Fibroblast of skin of left quadriceps (primary cell): ENCODE results near the gene TAAR5.
"Not testable (repeated sequence)": the region's sequence is repeated elsewhere in the genome, so short reads cannot be mapped to it uniquely, and the experiment has no call there.

Source experiments
- DNase-seq, 2 experiments: peaks; one replicate each; pipeline ENCODE4 v3.0.0-alpha.2; 2013; ENCODE audit warnings: low read depth in 2 of 2

Gene TAAR5

GRCh38 chr6:132589454-132589853 is at the start of gene TAAR5:
TSS of gene TAAR5 (minus strand) at chr6:132589741. CDS start at chr6:132589686, 55 bp downstream.
- DNase-seq, result no peak

DNA sequence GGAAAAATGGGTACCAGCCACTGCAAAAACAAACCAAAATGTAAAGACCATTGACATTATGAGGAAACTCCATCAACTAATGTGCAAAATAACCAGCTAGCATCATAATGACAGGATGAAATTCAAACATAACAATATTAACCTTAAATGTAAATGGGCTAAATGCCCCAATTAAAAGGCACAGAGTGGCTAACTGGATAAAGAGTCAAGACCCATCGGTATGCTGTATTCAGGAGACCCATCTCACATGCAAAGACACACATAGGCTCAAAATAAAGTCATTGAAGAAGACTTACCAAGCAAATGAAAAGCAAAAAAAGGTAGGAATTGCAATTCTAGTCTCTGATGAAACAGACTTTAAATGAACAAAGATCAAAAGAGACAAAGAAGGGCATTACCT is 47.6 kb upstream of the TAAR5 start:
- DNase-seq, result not testable (repeated sequence)

GRCh38 chr6:132635906-132636305 is 46.4 kb upstream of the TAAR5 start:
- DNase-seq, result not testable (repeated sequence)

GRCh38 chr6:132635288-132635687 is 45.7 kb upstream of the TAAR5 start:
- not testable (repeated sequence) for DNase-seq

DNA sequence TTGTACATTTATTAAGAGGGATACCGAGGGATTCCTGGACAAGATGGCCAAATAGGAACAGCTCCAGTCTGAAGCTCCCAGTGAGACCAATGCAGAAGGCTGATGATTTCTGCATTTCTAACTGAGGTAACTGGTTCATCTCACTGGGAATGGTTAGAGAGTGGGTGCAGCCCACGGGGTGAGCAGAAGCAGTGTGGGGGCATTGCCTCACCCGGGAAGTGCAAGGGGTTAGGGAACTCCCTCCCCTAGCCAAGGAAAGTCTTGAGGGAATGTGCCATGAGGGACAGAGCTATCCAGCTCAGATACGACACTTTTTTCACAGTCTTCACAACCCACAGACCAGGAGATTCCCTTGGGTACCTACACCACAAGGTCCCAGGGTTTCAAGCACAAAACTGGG is 45.3 kb upstream of the TAAR5 start:
- DNase-seq, result no peak

GRCh38 chr6:132633362-132633761 is 43.8 kb upstream of the TAAR5 start:
- no peak for DNase-seq

DNA sequence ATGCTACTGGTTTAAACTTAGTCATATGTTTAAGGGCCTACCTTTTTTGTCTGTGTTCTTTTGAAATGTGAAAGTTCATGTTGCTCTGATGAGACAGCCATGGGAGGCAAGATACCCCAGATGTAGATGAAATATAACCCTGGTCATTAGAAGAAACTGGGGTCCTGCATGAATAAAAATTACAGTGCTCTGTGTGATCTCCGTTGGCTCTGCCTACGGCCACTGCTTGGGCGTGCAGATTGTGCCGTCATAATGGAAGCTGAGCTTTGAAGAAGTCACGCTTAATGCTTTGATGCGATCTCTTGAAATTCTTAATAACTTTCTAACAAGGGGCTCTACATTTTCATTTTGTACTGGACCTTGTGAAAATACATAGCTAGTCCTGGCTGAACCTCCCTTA is 34.6 kb upstream of the TAAR5 start, which contains the start of gene TAAR2:
TAAR2 (minus strand) TSS at position 101 of the 400 bp plus-strand sequence; CDS start at position 101, 0 bp downstream.
- no peak for DNase-seq

DNA sequence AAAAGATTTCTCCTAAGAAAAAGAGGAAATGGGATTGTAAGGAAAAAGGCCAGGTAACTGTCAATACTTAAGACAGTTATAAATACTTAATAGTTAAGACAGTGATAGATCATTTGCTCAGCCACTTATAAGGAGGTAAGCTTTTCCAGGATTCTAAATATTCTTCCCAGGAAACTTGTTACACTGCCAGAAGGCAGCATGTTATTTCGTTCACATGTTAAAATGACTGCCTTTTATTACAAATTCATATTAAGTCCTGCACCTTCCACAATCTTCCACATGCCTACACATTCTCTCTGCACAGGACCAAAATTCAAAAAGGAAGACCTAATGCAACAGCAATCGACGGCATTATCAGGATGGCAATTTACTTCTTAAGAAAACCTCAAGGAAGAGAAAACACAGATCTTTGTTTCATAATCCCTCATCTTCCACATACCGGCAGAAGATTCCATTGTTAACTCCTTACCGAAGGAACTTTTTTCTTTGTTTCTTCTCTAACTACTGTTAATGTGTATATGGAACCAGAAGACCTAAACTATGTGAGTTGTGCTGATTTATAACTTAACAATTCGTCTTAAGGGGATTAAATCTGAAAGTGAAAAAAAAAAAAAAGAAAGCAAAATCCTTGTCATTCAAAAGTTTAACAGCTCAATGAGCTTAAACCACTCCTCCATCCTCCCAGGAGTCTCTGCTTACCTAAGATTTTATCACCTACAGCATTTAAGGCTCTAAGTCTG is 33.7 kb upstream of the TAAR5 start:
- no peak for DNase-seq

DNA sequence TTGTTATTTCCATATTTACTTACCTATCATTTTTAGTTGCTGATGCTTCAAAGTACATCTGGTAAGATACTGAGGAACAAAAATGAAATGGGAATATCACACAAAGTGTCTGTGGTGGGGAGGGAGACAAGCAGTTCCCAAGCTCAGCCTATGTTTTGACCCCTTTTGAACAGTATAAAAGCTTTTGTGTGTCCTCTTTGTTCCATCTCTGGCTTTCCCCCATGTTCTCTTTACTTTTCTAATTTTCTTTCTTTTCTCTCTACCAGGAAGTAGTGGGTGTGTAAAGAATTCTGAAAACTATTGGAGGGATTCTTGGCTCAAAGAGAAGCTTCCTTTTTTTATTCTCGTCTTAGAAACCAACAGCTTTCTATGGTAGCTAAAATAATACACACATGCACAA is 27.1 kb upstream of the TAAR5 start:
- no peak for DNase-seq

DNA sequence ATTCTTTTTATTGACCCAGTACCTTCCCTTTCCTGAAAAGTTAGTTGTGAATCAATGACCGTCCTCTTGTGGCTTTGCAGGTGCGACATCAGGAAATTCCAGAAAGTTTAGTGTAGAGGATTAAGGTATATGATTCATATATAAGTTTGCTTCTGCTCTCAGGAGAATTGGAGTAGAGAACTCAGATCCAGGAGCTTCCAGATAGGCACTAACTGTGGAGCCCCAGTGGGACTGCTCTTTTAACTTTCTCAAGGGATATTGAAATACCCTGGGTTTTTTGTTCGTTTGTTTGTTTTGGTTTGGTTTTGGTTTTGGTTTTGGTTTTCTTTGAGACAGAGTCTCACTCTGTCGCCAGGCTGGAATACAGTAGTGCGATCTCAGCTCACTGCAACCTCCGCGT is 25.0 kb upstream of the TAAR5 start:
- DNase-seq, result no peak

GRCh38 chr6:132612449-132613108 is 23.0 kb upstream of the TAAR5 start:
- no peak for DNase-seq

GRCh38 chr6:132611616-132612015 is 22.1 kb upstream of the TAAR5 start:
- no peak for DNase-seq

DNA sequence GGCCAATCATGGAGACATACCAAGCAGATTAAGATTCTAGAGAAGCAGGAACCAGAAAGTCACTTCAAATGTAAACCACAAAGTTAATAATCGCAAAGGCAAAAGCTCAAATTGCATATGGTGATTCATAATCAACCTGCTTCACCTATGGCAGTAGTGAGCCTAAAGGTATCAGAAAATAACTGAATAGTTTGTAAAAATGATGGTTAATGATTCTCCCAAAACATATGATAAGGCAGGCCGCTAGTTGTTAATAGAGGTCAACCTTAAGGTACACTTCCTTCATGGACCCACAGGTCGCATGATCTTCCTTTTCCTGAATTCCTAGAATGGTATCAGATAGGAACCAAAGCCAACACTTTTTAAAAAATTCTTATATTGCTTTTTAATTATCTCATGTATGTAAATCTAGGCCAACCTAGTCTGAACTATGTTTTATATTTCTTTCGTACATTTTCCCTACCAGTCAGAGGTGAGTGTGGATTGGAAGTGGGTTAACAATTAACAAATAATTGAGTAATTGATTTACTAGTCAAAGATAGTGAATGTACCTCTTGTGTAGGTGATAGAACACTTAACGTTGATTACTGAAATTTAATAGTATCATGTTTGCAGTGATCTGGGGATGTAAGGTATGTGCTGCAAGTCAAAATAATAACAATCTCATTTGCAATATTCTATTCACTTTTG is 18.1 kb upstream of the TAAR5 start:
- DNase-seq, result no peak

GRCh38 chr6:132604635-132605152 is 15.2 kb upstream of the TAAR5 start:
- DNase-seq, result no peak

GRCh38 chr6:132600900-132601299 is 11.4 kb upstream of the TAAR5 start:
- DNase-seq, result not testable (repeated sequence)

GRCh38 chr6:132598473-132598872 is 8.9 kb upstream of the TAAR5 start:
- no peak for DNase-seq

GRCh38 chr6:132596201-132596600 is 6.7 kb upstream of the TAAR5 start:
- DNase-seq, result no peak

GRCh38 chr6:132592855-132593254 is 3.3 kb upstream of the TAAR5 start:
- no peak for DNase-seq

- DNase-seq, result no peak
Observed at GRCh38 chr6:132590362-132590761, 821 bp upstream of the TAAR5 start.

DNA sequence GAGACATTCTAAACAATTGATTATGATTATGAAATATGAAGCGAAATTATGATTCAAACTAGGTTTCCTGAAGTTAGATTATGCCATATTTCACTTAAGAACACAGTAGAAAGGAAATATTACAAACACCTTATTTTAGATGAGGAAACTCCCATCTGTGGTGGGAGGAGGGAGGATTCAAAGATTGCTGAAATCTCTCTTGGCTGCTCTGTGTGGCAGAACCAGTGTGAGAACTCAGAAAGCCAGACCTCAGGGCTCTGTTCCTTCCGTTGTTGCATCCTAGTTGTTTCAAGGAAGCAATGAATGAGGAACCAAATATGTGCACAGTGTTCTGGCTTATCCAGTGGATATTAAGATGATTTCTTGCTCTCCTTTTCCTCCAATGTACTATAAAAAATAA is 2.1 kb downstream of the TAAR5 start:
- DNase-seq, result no peak

DNA sequence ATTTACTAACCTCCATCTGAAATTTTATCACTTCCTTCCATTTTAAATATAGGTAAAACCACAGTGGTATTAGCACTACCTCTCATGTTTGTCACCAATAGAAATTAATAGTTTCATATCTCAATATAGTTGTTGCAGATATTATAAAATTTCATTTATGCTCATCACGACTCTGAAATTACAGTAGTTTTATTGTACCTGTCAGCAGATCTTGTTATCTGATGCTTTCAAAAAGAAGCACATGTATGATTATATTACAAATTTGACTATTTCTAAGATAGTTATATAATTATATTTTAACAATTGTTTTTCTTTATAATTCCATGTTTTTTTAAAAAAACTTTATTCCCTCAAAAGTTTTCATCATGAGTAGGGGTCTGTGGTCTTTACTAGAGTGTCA is 4.8 kb downstream of the TAAR5 start:
- DNase-seq, result no peak

- no peak for DNase-seq
Observed at GRCh38 chr6:132571774-132572173, 17.8 kb downstream of the TAAR5 start.
